Sigmoid colon (tissue), 4 donors: Measurements from ENCODE around the gene SLC16A4.

Source experiments
- EP300 ChIP-seq, 4 donors: sonication (generic); formaldehyde crosslinking; IDR thresholded peaks; one replicate each; pipeline ENCODE4 v1.6.1; 2017; ENCODE audit warnings: antibody characterized with exemption in 4 of 4
- POLR2AphosphoS5 ChIP-seq, 4 donors: sonication (generic); formaldehyde crosslinking; IDR thresholded peaks; one replicate each; pipeline ENCODE4 v1.6.1; 2017; ENCODE audit warnings: antibody characterized with exemption in 4 of 4
- TF ChIP-seq, protein P1 (sequence below), 4 experiments: fragments of 450-650 bp in 3 of 4; fragments of 200-600 bp in 1 of 4; IDR thresholded peaks; one replicate each; pipeline ENCODE4 v1.5.1; 2016 to 2019; ENCODE audit warnings: antibody characterized with exemption in 4 of 4, mild to moderate bottlenecking in 3 of 4, moderate library complexity in 2 of 4

DNA sequence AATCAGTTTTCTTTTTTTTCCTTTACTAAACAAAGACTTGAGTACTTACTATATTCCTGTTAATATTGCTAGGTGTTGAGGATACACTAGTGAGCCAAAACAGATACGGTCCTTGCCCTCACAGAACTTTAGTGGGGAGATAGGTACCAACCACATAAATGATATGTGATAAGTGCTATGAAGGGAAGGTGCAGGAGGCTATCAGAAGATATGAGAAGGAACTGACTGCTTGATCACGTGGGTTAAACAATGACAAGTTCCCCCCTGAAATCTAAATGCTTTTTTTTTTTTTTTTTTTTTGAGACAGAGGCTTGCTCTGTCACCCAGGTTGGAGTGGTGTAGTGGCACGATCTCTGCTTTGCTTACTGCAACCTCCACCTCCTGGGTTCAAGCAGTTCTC lies 26.6 kb downstream of the SLC16A4 start:
- TF ChIP-seq, protein P1, sequence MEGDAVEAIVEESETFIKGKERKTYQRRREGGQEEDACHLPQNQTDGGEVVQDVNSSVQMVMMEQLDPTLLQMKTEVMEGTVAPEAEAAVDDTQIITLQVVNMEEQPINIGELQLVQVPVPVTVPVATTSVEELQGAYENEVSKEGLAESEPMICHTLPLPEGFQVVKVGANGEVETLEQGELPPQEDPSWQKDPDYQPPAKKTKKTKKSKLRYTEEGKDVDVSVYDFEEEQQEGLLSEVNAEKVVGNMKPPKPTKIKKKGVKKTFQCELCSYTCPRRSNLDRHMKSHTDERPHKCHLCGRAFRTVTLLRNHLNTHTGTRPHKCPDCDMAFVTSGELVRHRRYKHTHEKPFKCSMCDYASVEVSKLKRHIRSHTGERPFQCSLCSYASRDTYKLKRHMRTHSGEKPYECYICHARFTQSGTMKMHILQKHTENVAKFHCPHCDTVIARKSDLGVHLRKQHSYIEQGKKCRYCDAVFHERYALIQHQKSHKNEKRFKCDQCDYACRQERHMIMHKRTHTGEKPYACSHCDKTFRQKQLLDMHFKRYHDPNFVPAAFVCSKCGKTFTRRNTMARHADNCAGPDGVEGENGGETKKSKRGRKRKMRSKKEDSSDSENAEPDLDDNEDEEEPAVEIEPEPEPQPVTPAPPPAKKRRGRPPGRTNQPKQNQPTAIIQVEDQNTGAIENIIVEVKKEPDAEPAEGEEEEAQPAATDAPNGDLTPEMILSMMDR (IDR thresholded peaks at IDR 0.05) = no peak
- TF ChIP-seq EP300 (IDR thresholded peaks at IDR 0.05) (no peak), POLR2AphosphoS5 (IDR thresholded peaks at IDR 0.05) (no peak)
